Endothelial cell of umbilical vein (primary cell): ENCODE data around the gene ELMOD3. TPM values are rescaled to one million over a fixed set of nuclear protein-coding genes. Genes with fewer than 3 reads are reported as not detected.

Experiments
- BruUV-seq: library from RNA; stranded (reverse); fragments of 400-500 nt; replicated peaks from 2 replicates; lab custom pipeline; 2021; lab: Mats Ljungman, UMichigan
- CTCF ChIA-PET: fragments of 300-600, 350-600 bp; sonication (Branson Sonifier 250); formaldehyde crosslinking; loops from one replicate; lab custom pipeline; 2021; ENCODE audit warnings: antibody characterized with exemption, inconsistent platforms; lab: Charles Lee
- POLR2A ChIA-PET: fragments of 300-600, 350-600 bp; sonication (Branson Sonifier 250); formaldehyde crosslinking; loops from one replicate; lab custom pipeline; 2021; ENCODE audit warnings: antibody characterized with exemption, inconsistent platforms; lab: Charles Lee
- DNase-seq: peaks from one replicate; pipeline ENCODE4 v3.0.0-alpha.2; 2011; ENCODE audit warnings: low read depth, low spot score
- FAIRE-seq: peaks from 2 replicates; lab custom pipeline; 2011; peaks lifted over from hg19 to GRCh38; lab: Jason Lieb, UNC
- H2AFZ ChIP-seq: 2 replicates; pipeline ENCODE4 v1.6.0; 2012; ENCODE audit warnings: low read depth, low read length, control low read depth, inconsistent platforms
- H3K27ac ChIP-seq: 2 replicates; pipeline ENCODE4 v1.5.1; 2011; ENCODE audit warnings: low read depth, mild to moderate bottlenecking, control low read depth, low read length, moderate library complexity; ENCODE audit not compliant: insufficient read depth
- H3K27me3 ChIP-seq, 2 experiments: 2 replicates each; pipeline versions ENCODE4 v1.6.0 to v1.6.1; 2011; ENCODE audit warnings: low read length in 2 of 2, mixed read lengths in 1 of 2; ENCODE audit not compliant: control insufficient read depth in 2 of 2, insufficient read depth in 2 of 2
- H3K36me3 ChIP-seq, 2 experiments: 2 replicates in 1 of 2; 3 replicates in 1 of 2; pipeline ENCODE4 v1.5.1; 2011; ENCODE audit warnings: low read length in 2 of 2, mild to moderate bottlenecking in 1 of 2, moderate library complexity in 1 of 2; ENCODE audit not compliant: control insufficient read depth in 2 of 2, insufficient read depth in 2 of 2; ENCODE audit errors: extremely low read depth in 1 of 2
- H3K4me1 ChIP-seq: 3 replicates; pipeline ENCODE4 v1.5.1; 2011; ENCODE audit warnings: mild to moderate bottlenecking, low read length; ENCODE audit not compliant: control insufficient read depth, insufficient read depth; ENCODE audit errors: extremely low read depth
- H3K4me2 ChIP-seq: 2 replicates; pipeline ENCODE4 v1.6.1; 2011; ENCODE audit warnings: low read length, control low read depth, mixed read lengths; ENCODE audit not compliant: insufficient read depth
- H3K4me3 ChIP-seq, 3 experiments: fragments of 200-600 bp in 1 of 3; sonication (generic), shearing (Covaris generic) in 1 of 3; replicated peaks in 1 of 3; 2 replicates each; pipeline ENCODE4 v1.5.1; 2011 to 2016; ENCODE audit warnings: control low read depth in 3 of 3, low read length in 3 of 3, mild to moderate bottlenecking in 2 of 3, inconsistent platforms in 1 of 3, low read depth in 1 of 3, moderate library complexity in 1 of 3; ENCODE audit not compliant: insufficient read depth in 1 of 3
- H3K79me2 ChIP-seq: 2 replicates; pipeline ENCODE4 v1.6.0; 2012; ENCODE audit warnings: low read length, inconsistent platforms; ENCODE audit not compliant: control insufficient read depth, insufficient read depth
- H3K9ac ChIP-seq: replicated peaks from 2 replicates; pipeline ENCODE3; 2011; ENCODE audit warnings: low read length, control low read depth; ENCODE audit not compliant: insufficient read depth; ENCODE audit errors: extremely low read depth
- H3K9me1 ChIP-seq: replicated peaks from 3 replicates; pipeline ENCODE4 v1.6.0; 2011; ENCODE audit warnings: mild to moderate bottlenecking, low read length; ENCODE audit not compliant: control insufficient read depth, insufficient read depth; ENCODE audit errors: extremely low read depth
- H3K9me3 ChIP-seq: replicated peaks from 2 replicates; pipeline ENCODE4 v1.5.1; 2012; ENCODE audit warnings: low read length, inconsistent platforms; ENCODE audit not compliant: control insufficient read depth, insufficient read depth
- H4K20me1 ChIP-seq: replicated peaks from 2 replicates; pipeline ENCODE3; 2011; ENCODE audit warnings: mild to moderate bottlenecking, low read length; ENCODE audit not compliant: control insufficient read depth, insufficient read depth; ENCODE audit errors: extremely low read depth
- CTCF ChIP-seq, 2 donors: IDR thresholded peaks; 1 replicate in 1 of 2; 2 replicates in 1 of 2; pipeline ENCODE4 v1.5.1; 2011; ENCODE audit warnings: low read length in 2 of 2, mild to moderate bottlenecking in 2 of 2, moderate library complexity in 2 of 2, control low read depth in 1 of 2, inconsistent platforms in 1 of 2, low read depth in 1 of 2; ENCODE audit not compliant: insufficient read depth in 1 of 2; ENCODE audit errors: extremely low read depth in 1 of 2
- EZH2 ChIP-seq: IDR thresholded peaks from 2 replicates; pipeline ENCODE4 v1.6.1; 2012; ENCODE audit warnings: borderline replicate concordance, low read depth, mild to moderate bottlenecking, moderate library complexity, low read length, inconsistent platforms; ENCODE audit not compliant: severe bottlenecking
- FOS ChIP-seq: IDR thresholded peaks from 2 replicates; pipeline ENCODE4 v1.6.1; 2011; ENCODE audit warnings: mild to moderate bottlenecking, low read length, moderate library complexity, borderline replicate concordance; ENCODE audit not compliant: insufficient read depth
- GATA2 ChIP-seq: IDR thresholded peaks from 2 replicates; pipeline ENCODE4 v1.7.0; 2011; ENCODE audit warnings: low read depth, mild to moderate bottlenecking, moderate library complexity, mixed read lengths, low read length; ENCODE audit not compliant: insufficient read length, insufficient read depth
- JUN ChIP-seq: IDR thresholded peaks from 2 replicates; pipeline ENCODE4 v1.6.1; 2011; ENCODE audit warnings: borderline replicate concordance, low read depth; ENCODE audit not compliant: insufficient read length, insufficient read depth
- MAX ChIP-seq: IDR thresholded peaks from 2 replicates; pipeline ENCODE4 v1.6.1; 2011; ENCODE audit not compliant: insufficient read depth, insufficient read length
- MYC ChIP-seq: IDR thresholded peaks from one replicate; pipeline ENCODE4 v1.6.1; 2011; ENCODE audit warnings: mild to moderate bottlenecking, low read depth, low read length
- POLR2A ChIP-seq: IDR thresholded peaks from 2 replicates; pipeline ENCODE4 v1.6.1; 2012; ENCODE audit warnings: low read depth, mild to moderate bottlenecking, control low read depth, low read length
- POLR2AphosphoS5 ChIP-seq: IDR thresholded peaks from 2 replicates; pipeline ENCODE4 v1.6.1; 2012; ENCODE audit warnings: low read depth, mild to moderate bottlenecking, control low read depth, low read length, moderate library complexity; ENCODE audit not compliant: insufficient read depth
- dilution Hi-C: fragments of 300-500 bp; cut with MboI; formaldehyde crosslinking; loops from one replicate; pipeline ENCODE4 v1.15.0; 2019; ENCODE audit warnings: low sequenced_read_pairs; ENCODE audit not compliant: extremely low pct_ligation_motif_present
- intact Hi-C: fragments of 100-400 bp; cut with micrococcal nuclease; formaldehyde crosslinking; loops from one replicate; pipeline ENCODE4 v1.10.0; 2022
- polyA plus RNA-seq, 4 experiments: library from polyadenylated mRNA; depleted of rRNA in 3 of 4; stranded (reverse) in 3 of 4; unstranded in 1 of 4; fragments of >200 nt; gene quantifications; 2 replicates each; pipeline versions ENCODE4 v1.2.1 to v1.2.3, GENCODE V29; 2011 to 2012; ENCODE audit warnings: missing spikeins in 1 of 4
- total RNA-seq: library from RNA; stranded (reverse); gene quantifications from 2 replicates; pipeline ENCODE4 v1.2.3, GENCODE V29; 2021

The ELMOD3 gene
- total and polyA plus RNA-seq, 2 donors (not counting 3 experiments of a cell fraction or from before 2014, with no cell fraction given): 12.3 to 22.0 TPM

- Histone ChIP-seq H3K4me1 (no peaks in the 10 kb centered on the region), H3K79me2 (no peaks in the 10 kb centered on the region), H4K20me1 (no peaks in the 10 kb centered on the region), H3K9ac (no peak overlapping the region), H3K27me3 (no peaks in the 10 kb centered on the region), H3K9me1 (no peaks in the 10 kb centered on the region), H3K4me3 (no peak overlapping the region), H3K36me3 (peaks cover 0 to 2% of the 10 kb centered on the region in 2 experiments), H3K4me2 (no peak overlapping the region), H3K9me3 (no peaks in the 10 kb centered on the region), H2AFZ (no peak overlapping the region), H3K27ac (no peak overlapping the region)
- dilution Hi-C loops: no loop called here
- FAIRE-seq (no peak), DNase-seq (no peak)
- no TSS peak for BruUV-seq
- intact Hi-C loops: no loop called here
- ChIA-PET POLR2A (no interaction called here), CTCF (no interaction called here)
- TF ChIP-seq GATA2 (no peak), EZH2 (no peak), CTCF (IDR thresholded peaks at IDR 0.05; ENCODE audit: extremely low read depth in 1 of 2, insufficient read depth in 1 of 2, low read depth in 1 of 2, low read length in 2 of 2) (no peak), JUN (no peak), MAX (no peak), FOS (no peak), POLR2A (no peak), POLR2AphosphoS5 (no peak), MYC (no peak)
Measured at GRCh38 chr2:85367180-85367579, 12.6 kb downstream of the ELMOD3 start.
